Dedifferentiated amniotic fluid mesenchymal stem cell (primary cell): Measurements from ENCODE around the gene NPTX1.

Source experiments
- DNase-seq: peaks from one replicate; pipeline ENCODE4 v3.0.0-alpha.2; 2016; ENCODE audit errors: extremely low spot score

NPTX1 gene

DNA sequence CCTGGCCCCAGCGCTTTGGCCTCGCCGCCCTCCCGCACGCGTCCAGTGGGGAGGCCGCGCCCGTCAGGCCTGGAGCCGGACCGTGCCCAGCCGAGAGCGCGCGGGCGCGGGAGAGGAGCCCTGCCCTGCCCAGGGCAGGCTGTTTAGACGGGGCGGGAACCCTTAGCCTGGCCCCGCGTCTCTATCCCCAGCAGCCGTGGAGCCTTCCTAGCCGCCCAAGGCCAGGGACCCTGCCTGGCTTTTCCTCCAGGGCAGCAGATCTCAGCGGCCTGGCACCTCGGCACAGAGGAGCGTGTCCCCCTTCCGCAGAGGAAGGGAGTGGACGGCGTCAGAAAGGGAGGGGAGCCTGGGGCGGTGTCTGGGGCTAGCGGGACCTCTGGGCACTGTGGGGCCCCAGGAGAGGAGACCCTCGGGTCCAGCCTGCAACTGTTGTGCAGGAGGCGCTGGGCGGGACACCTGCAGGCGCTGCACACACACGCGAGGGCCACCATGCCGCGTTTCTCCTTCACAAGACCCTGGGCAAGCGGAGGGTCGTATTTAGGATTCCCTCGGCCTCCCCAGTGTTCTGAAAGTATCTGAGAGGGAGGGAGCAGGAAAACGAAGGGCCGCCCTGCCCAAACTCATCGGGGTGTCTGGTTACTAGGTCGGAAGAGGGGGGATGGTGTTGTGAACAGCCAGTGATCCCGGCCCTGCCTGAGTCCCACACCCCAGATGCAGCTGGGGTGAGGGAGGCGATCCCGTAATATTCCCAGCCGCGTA lies 2.3 kb upstream of the NPTX1 start:
- no peak for DNase-seq

GRCh38 chr17:80477647-80478478 lies 1.5 kb upstream of the NPTX1 start:
- DNase-seq = peak; percentile 42

DNA sequence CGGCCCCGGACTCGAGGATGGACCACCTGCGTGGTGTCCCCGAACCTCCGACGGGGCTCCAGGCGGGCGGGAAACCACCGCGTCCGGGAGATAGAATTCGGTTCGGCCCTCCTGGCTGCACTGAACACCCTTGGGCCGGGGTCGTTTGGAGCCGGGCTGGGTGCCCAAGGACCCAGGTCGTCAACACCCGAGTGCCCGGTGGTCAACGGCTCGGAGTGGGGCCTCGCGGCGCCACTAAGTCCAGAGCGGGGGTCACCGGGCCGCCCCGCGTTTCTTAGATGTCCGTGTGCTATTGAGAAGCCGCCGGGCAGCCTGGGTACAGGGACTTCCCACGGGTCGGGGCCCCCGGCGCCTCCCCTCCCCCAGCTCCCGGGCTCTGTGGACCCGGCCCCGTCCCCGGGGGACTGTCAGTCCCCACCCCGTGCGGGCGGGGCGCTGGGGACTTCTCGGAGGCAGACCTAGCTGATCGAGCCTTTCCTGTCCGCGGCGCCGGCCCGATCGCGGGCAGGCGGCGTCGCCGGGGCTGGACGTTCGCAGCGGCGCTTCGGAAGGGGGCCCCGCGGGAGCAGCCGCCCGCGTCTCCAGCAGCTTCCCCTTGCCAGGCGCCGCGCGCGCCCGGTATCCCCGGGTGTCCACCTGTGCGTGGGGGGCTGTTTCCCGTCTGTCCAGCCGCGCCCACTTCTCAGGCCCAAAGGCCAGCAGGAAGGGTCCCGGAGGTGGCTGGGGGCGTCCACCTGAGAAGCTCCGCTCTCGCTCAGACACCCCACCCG lies 655 bp upstream of the NPTX1 start:
- no peak for DNase-seq

DNA sequence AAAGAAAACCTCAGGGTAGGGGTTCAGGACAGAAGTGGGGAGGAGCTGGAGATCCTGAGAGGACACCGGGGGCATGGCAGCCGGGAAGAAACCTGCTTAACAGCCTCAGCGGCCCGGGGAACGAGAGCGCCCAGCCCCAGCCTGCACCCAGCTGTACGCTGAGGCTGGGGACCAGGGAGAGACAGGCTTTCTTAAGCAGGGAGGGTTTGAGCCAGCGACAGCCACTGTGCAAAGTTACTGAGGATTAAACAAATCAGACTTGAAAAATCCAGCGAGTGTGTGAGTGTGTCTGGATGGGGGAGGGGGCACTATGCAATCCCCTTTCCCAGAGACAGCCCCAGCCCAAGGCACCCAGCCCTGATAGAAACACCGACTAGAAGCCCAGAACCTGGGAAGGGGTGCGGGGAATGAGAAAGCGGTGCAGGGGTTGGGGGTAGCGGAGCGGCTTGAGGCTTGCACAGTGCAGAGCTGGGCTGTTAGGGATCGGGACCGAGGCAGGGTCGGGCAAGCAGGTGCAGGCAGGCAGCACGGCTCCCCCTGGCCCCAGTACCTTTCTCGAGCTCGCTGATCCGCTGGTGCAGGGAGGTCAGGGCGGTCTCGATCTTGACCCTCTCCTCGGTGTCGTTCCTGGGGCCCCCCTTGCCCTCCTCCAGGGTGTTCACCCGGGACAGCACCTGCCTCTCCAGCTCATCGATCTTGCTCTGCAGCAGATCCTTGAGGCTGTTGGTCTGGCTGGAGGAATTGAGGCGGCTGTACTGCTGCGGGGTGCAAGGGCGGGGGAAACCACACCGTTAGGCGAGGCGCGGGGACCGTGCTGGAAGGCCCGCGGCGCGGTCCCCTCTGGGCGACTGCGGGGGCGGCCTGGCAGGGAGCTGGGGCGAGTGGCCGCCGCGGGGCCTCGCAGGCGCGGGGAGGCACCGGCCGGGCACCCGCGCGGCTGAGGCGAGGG lies 1.2 kb downstream of the NPTX1 start:
- no peak for DNase-seq

GRCh38 chr17:80474231-80474960 lies 2.0 kb downstream of the NPTX1 start:
- peak; percentile 54 for DNase-seq

GRCh38 chr17:80473701-80474100 lies 2.7 kb downstream of the NPTX1 start:
- DNase-seq = no peak

- no peak for DNase-seq
Observed at GRCh38 chr17:80472996-80473395, 3.4 kb downstream of the NPTX1 start.

GRCh38 chr17:80471922-80472321 lies 4.5 kb downstream of the NPTX1 start:
- DNase-seq = no peak

- no peak for DNase-seq
Observed at GRCh38 chr17:80470603-80471002, 5.8 kb downstream of the NPTX1 start.

GRCh38 chr17:80469667-80470066 lies 6.7 kb downstream of the NPTX1 start:
- DNase-seq = no peak

- no peak for DNase-seq
Observed at GRCh38 chr17:80468781-80469493, 7.5 kb downstream of the NPTX1 start.

DNA sequence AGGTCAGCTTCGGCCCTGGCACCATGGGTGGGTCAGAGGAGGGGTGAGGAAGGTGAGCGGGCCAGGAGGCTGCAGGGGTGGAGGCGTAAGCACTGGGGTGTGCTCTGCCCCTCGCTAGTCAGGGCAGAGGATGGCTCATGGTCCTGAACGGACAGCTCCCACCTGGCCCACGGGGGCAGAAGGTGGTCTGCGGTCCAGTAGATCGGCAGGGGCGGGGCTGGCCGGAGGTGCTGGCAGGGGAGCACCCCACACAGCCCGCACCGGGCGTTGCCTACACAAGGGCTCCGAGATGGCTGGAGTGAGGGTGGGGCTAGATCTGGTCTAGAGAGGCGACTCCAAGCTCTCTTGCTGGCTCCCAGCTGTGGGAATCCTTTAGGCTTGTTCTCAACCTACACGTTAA lies 8.2 kb downstream of the NPTX1 start:
- DNase-seq = no peak

DNA sequence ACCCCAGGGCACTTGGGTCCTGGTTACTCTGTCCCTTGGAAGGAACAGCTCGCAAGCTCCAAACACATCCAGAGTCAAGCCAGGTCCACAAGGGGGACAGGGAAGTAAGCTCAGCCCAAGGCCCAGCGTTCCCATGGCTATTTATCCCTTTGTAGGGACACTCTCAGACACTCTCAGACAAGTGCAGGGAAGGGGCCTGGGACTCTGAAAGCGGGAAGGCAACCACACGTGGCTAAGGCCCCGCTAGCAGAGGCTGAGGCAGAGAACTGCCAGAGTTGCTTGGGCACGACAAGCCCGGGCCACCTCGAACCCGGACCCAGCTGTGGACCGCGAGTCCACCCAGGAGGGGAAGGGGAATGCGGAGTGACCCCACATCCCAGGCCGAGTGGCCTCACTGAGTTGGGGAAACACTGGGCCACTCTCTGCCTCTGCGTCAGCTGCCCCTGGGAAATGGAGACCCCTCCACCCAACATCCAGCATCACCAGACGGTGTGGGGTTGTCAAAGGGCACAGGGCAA lies 10.2 kb downstream of the NPTX1 start:
- DNase-seq = no peak

GRCh38 chr17:80465327-80465974 lies 11.0 kb downstream of the NPTX1 start:
- DNase-seq = no peak

- no peak for DNase-seq
Observed at GRCh38 chr17:80464486-80464885, 11.9 kb downstream of the NPTX1 start.

DNA sequence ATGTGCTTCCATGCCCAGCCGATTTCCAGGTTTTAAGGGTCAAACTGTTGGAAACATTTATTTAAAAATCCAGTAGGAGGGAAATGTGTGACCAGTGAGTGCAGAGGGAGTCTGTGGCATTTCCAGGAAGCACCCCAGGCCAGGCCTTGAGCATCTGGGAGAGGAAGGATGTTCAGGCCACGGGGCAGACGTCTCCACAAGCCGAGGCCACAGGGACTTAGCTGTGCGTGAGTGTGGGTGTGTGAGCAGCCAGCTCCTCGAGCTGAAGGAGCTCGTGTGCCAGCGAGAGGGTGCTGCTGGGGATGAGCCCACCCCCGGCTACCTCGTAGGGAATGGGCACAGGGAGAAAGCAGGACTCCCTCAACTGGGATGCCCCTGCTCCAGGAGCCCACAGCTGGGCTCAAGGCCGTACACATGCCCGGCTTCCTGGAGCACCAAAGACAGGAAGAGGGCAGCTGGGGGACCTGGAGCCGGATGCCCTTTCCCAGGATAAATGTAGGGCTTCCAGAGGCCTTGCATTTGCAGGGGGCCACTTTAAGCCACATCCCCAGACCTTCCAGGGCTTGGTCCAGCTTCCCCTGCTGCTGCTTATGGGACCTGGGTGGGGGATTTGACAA lies 12.5 kb downstream of the NPTX1 start:
- no peak for DNase-seq

- no peak for DNase-seq
Observed at GRCh38 chr17:80461528-80462160, 14.8 kb downstream of the NPTX1 start.

GRCh38 chr17:80460429-80460834 lies 16.0 kb downstream of the NPTX1 start:
- DNase-seq = no peak
